Thyroid gland (tissue), 4 donors: Measurements from ENCODE around the gene ZBTB7B.

ENCODE experiments used
- CTCF ChIP-seq, 6 experiments: fragments of 200-600 bp in 3 of 6; fragments of 450-650 bp in 3 of 6; sonication (generic) in 3 of 6; IDR thresholded peaks; one replicate each; pipeline ENCODE4 v1.5.1; 2016 to 2019; ENCODE audit warnings: antibody characterized with exemption in 6 of 6, mild to moderate bottlenecking in 2 of 6, inconsistent platforms in 1 of 6, moderate library complexity in 1 of 6
- POLR2A ChIP-seq, 2 donors: fragments of 450-650 bp; IDR thresholded peaks; one replicate each; pipeline ENCODE4 v1.6.1; 2017; ENCODE audit warnings: antibody characterized with exemption in 2 of 2, mild to moderate bottlenecking in 2 of 2, moderate library complexity in 1 of 2

- TF ChIP-seq CTCF (IDR thresholded peaks at IDR 0.05) = no peak
- no peak for TF ChIP-seq POLR2A (IDR thresholded peaks at IDR 0.05)
Observed at GRCh38 chr1:155011437-155012025, 8.9 kb downstream of the ZBTB7B start.
